ENCODE data around the gene ATP13A2. TPM values are rescaled to one million over a fixed set of nuclear protein-coding genes. Genes with fewer than 3 reads are reported as not detected.
"Not testable (repeated sequence)": the region's sequence is repeated elsewhere in the genome, so short reads cannot be mapped to it uniquely, and the experiment has no call there.

ATP13A2 gene
- total and polyA plus RNA-seq, 2 donors (not counting 1 experiment from before 2014, with no cell fraction given), result 41.6 to 51.8 TPM

DNA sequence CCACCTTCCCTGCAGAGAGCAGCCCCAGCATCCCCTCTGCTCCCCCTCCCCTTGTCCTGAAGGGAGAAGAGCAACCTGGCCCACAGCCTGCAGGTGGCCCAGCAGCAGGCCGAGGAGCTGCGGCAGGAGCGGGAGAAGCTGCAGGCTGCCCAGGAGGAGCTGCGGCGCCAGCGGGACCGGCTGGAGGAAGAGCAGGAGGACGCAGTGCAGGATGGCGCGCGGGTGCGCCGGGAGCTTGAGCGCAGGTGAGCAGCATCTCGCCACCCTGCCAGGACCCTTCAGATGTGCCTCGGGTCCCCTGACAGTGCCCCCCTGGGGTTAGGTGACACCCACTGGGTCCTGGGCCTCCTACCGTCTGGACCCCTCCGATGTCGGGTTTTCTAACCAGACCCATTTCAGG lies 67.7 kb downstream of the ATP13A2 start:
- peaks cover 0 to 3% of the 10 kb centered on the region in 2 experiments for H3K36me3 ChIP-seq (replicated peaks in 1 of 2; ENCODE audit: control extremely low read depth in 1 of 2, control insufficient read depth in 1 of 2, extremely low read depth in 1 of 2, insufficient read depth in 2 of 2, low read length in 1 of 2)
- no peak overlapping the region for H3K27ac ChIP-seq (ENCODE audit: low read length in 2 of 2)
- CTCF ChIA-PET, result interaction anchor here (0.9 kb wide), 1 partner anchor 18 kb away, joined by 3 read pairs; no protein-coding TSS in a partner anchor
- H3K4me2 ChIP-seq (replicated peaks; ENCODE audit: low read depth, low read length, poor library complexity, severe bottlenecking), result no peak overlapping the region
- H3K9ac ChIP-seq (ENCODE audit: low read length), result no peak overlapping the region
- ATAC-seq (ENCODE audit: low read depth) (no peak), DNase-seq (no peak)
- TF ChIP-seq, protein P1, sequence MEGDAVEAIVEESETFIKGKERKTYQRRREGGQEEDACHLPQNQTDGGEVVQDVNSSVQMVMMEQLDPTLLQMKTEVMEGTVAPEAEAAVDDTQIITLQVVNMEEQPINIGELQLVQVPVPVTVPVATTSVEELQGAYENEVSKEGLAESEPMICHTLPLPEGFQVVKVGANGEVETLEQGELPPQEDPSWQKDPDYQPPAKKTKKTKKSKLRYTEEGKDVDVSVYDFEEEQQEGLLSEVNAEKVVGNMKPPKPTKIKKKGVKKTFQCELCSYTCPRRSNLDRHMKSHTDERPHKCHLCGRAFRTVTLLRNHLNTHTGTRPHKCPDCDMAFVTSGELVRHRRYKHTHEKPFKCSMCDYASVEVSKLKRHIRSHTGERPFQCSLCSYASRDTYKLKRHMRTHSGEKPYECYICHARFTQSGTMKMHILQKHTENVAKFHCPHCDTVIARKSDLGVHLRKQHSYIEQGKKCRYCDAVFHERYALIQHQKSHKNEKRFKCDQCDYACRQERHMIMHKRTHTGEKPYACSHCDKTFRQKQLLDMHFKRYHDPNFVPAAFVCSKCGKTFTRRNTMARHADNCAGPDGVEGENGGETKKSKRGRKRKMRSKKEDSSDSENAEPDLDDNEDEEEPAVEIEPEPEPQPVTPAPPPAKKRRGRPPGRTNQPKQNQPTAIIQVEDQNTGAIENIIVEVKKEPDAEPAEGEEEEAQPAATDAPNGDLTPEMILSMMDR (IDR thresholded peaks at IDR 0.05), result no peak
- no peak for TF ChIP-seq EZH2 (IDR thresholded peaks at IDR 0.05; ENCODE audit: borderline replicate concordance, insufficient read depth, low read depth, low read length, poor library complexity, severe bottlenecking)
- POLR2A ChIA-PET, result no interaction called here
- Mint-ChIP-seq H3K4me1 (peaks cover 1% of the 10 kb centered on the region), H3K9me3 (ENCODE audit: insufficient read depth) (no peaks in the 10 kb centered on the region), H3K4me3 (no peak overlapping the region), H3K27me3 (no peaks in the 10 kb centered on the region), H3K27ac (no peak overlapping the region)
- no peaks in the 10 kb centered on the region for H3K27me3 ChIP-seq (replicated peaks in 1 of 4; ENCODE audit: control extremely low read depth in 1 of 4, control insufficient read depth in 3 of 4, insufficient read depth in 4 of 4, low read length in 3 of 4)
- H3K4me3 ChIP-seq (ENCODE audit: control extremely low read depth in 1 of 5, extremely low read depth in 1 of 5, insufficient read depth in 1 of 5, low read depth in 2 of 5, low read length in 4 of 5), result no peak overlapping the region
- H3K79me2 ChIP-seq (ENCODE audit: control insufficient read depth, insufficient read depth, low read length), result no peaks in the 10 kb centered on the region
- no peaks in the 10 kb centered on the region for H3K4me1 ChIP-seq (ENCODE audit: control insufficient read depth in 2 of 2, insufficient read depth in 2 of 2, low read length in 2 of 2)
- H2AFZ ChIP-seq (ENCODE audit: insufficient read depth, low read depth, low read length, poor library complexity, severe bottlenecking), result no peak overlapping the region
- intact Hi-C loops (cut with micrococcal nuclease), result no loop called here
- H3K9me3 ChIP-seq (ENCODE audit: control extremely low read depth in 1 of 3, control insufficient read depth in 2 of 3, insufficient read depth in 1 of 3, low read length in 2 of 3), result no peaks in the 10 kb centered on the region
- no peaks in the 10 kb centered on the region for H4K20me1 ChIP-seq (ENCODE audit: control insufficient read depth, insufficient read depth, low read length, poor library complexity, severe bottlenecking)
- WGBS (ENCODE audit: insufficient coverage), result 97% methylated on average over 18 of the region's 19 CpGs

DNA sequence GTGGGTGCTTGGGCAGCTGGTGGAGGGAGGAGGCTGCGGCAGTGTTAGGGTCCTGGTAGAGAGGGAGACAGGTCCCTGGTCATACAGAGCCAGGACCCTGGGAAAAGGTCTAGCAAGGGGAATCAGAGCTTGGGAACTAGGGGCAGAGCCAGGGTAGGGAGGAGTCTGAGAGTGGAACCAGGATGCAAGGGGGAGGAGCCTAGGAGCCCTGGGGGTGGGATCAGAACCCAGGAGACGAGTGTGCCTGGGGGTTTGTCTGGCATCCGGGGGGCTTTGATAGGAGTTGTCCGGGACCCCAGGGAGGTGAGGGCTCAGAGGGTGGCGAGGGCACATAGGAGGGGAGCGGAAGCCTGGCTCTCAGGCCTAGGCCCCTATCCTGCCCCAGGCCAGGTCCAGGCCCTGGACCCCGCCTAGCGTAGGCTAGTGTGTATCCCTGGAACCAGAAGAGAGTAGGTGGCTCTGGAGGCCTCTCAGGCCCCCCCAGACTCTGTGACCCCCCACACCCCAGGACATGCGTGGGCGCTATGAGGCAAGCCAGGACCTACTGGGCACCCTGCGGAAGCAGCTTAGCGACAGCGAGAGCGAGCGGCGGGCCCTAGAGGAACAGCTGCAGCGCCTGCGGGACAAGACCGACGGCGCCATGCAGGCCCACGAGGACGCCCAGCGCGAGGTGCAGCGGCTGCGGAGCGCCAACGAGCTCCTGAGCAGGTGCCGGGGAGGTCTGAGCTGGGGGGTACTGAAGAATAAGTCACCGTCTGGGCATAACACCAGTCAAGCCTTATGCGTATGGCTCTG lies 72.1 kb downstream of the ATP13A2 start:
- H3K4me3 ChIP-seq (ENCODE audit: control extremely low read depth in 1 of 5, extremely low read depth in 1 of 5, insufficient read depth in 1 of 5, low read depth in 2 of 5, low read length in 4 of 5); H3K79me2 ChIP-seq (ENCODE audit: control insufficient read depth, insufficient read depth, low read length); H3K27ac Mint-ChIP-seq; intact Hi-C loops (cut with micrococcal nuclease); H3K27me3 Mint-ChIP-seq; H3K9me3 Mint-ChIP-seq (ENCODE audit: insufficient read depth); H3K4me1 ChIP-seq (ENCODE audit: control insufficient read depth in 2 of 2, insufficient read depth in 2 of 2, low read length in 2 of 2); CTCF ChIA-PET; ATAC-seq (ENCODE audit: low read depth); H3K4me1 Mint-ChIP-seq; H4K20me1 ChIP-seq (ENCODE audit: control insufficient read depth, insufficient read depth, low read length, poor library complexity, severe bottlenecking); H3K4me3 Mint-ChIP-seq; H3K27ac ChIP-seq (ENCODE audit: low read length in 2 of 2); POLR2A ChIA-PET; DNase-seq; H3K36me3 ChIP-seq (replicated peaks in 1 of 2; ENCODE audit: control extremely low read depth in 1 of 2, control insufficient read depth in 1 of 2, extremely low read depth in 1 of 2, insufficient read depth in 2 of 2, low read length in 1 of 2); H3K9me3 ChIP-seq (ENCODE audit: control extremely low read depth in 1 of 3, control insufficient read depth in 2 of 3, insufficient read depth in 1 of 3, low read length in 2 of 3); H3K27me3 ChIP-seq (replicated peaks in 1 of 4; ENCODE audit: control extremely low read depth in 1 of 4, control insufficient read depth in 3 of 4, insufficient read depth in 4 of 4, low read length in 3 of 4); H3K9ac ChIP-seq (ENCODE audit: low read length); H2AFZ ChIP-seq (ENCODE audit: insufficient read depth, low read depth, low read length, poor library complexity, severe bottlenecking); H3K4me2 ChIP-seq (replicated peaks; ENCODE audit: low read depth, low read length, poor library complexity, severe bottlenecking): not testable (repeated sequence)
- 97% methylated on average over 32 of the region's 32 CpGs for WGBS (ENCODE audit: insufficient coverage)

All from B cell (primary cell).